ENCODE measurements around the gene PODN. TPM values are rescaled to one million over a fixed set of nuclear protein-coding genes. Genes with fewer than 3 reads are reported as not detected.

PODN gene
- total RNA-seq, 1 donor from 2014 or later = not detected

DNA sequence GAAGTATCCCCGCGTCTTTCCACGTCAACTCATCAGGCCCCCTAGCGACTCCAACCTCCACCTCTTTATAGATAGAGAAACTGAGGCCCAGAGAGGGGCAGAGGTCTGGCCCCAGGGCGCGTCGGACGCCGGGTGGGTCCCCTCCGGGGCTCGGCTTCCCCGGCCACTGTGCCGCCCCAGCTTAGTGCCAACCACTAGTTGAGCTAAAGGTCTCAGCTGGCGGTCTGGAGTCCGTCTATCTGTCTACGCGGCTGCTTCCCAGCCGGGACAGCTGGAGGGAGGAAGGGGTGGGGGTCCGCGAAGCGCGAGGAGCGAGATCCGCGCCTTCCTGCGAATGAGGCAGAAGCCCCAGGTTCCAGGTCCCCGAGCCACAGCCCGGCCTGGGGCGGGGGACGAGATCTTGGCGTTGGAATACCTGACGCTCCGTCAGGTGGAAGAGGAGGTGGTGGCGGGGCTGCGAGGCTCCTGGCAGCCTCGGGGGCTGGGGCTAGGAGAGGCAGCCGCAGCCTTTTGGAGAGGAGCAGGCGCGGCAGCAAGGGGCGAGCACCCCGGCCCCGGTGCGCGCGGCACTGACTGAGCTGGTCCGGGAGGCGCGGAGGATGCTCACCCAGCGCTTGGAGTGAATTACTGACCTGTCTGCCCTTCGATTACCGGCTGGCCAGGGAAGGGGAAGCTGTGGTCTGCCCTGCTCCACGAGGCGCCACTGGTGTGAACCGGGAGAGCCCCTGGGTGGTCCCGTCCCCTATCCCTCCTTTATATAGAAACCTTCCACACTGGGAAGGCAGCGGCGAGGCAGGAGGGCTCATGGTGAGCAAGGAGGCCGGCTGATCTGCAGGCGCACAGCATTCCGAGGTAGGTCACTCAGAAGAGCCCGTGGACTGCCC, 937 bp downstream of the PODN start:
- H3K27me3 Mint-ChIP-seq (ENCODE audit: insufficient read depth) = peaks cover 41% of the 10 kb centered on the region
- no peak for DNase-seq (ENCODE audit: low spot score)
- no peaks in the 10 kb centered on the region for H3K4me1 Mint-ChIP-seq (ENCODE audit: low read depth)
- H3K27ac Mint-ChIP-seq = no peak overlapping the region
- H3K36me3 Mint-ChIP-seq (ENCODE audit: low read depth) = no peaks in the 10 kb centered on the region
- no peak overlapping the region for H3K4me3 Mint-ChIP-seq
- no peaks in the 10 kb centered on the region for H3K9me3 Mint-ChIP-seq
- intact Hi-C loops (cut with micrococcal nuclease) = loop anchor here (10.0 kb wide), 1 partner anchor 122 kb away; no protein-coding TSS in a partner anchor

DNA sequence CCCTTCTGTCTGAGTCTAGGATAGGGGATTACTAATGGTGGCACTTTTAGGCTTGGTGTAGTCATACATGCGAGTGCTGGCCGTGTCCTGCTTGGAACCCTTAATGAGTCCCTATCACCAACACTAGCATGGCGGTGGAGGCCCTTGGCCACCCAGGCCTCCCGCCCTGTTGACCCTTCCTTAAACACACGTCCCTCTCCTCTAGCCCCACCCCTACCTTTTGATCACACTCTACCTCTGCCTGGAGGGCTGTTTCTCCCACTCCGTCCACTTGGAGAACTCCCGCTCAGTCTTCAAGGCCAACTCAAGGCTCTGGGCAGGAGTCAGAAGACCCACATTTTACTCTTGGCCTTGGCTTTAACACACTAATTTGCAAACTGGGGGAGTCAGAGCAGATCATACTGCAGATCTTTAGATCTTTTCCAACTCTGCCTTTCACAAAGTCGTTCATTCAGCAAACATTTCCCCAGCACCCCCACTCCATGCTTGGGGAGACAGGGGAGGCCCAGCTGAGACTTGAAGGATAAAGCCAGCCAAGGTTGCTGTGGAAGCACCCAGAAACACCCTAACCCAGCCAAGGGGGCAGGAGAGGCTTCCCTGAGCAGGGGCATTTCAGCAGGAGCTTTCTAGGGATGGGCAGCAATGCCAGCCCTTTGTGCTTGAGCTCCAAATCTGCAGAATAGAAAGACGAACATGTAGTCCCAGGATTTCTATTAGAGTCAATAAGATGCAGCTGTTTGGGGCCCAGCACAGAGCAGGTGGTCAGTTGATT, 1.9 kb downstream of the PODN start:
- Mint-ChIP-seq H3K4me3 (no peak overlapping the region), H3K36me3 (ENCODE audit: low read depth) (no peaks in the 10 kb centered on the region), H3K27me3 (ENCODE audit: insufficient read depth) (peaks cover 41% of the 10 kb centered on the region), H3K9me3 (no peaks in the 10 kb centered on the region), H3K27ac (no peak overlapping the region), H3K4me1 (ENCODE audit: low read depth) (no peaks in the 10 kb centered on the region)
- DNase-seq (ENCODE audit: low spot score) = no peak
- intact Hi-C loops (cut with micrococcal nuclease) = loop anchor here (10.0 kb wide), 1 partner anchor 121 kb away; no protein-coding TSS in a partner anchor

DNA sequence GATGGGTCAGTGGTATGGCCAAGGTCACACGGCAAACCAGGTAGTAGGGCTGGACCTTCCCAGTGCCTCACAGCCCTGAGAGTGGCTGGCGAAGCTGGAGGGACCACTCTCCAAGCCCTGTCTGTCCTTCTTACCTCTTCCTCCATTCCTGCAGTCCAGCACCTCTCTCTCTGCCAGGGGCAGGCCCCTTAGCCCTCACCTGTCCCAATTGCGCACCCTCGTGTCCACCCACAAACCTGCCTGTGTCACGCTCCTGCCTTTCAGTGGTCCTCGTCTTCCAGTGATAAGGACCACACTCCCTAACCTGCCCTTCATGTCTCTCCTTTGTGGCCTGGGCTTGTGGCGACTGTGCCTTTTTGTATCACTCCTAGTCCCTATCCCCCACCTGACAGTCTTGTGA, 3.4 kb downstream of the PODN start:
- Mint-ChIP-seq H3K36me3 (ENCODE audit: low read depth) (no peaks in the 10 kb centered on the region), H3K27me3 (ENCODE audit: insufficient read depth) (peaks cover 30% of the 10 kb centered on the region), H3K4me1 (ENCODE audit: low read depth) (no peaks in the 10 kb centered on the region), H3K27ac (no peak overlapping the region), H3K4me3 (no peak overlapping the region), H3K9me3 (no peaks in the 10 kb centered on the region)
- DNase-seq (ENCODE audit: low spot score) = no peak
- intact Hi-C loops (cut with micrococcal nuclease) = loop anchor here (10.0 kb wide), 1 partner anchor 119 kb away; no protein-coding TSS in a partner anchor

DNA sequence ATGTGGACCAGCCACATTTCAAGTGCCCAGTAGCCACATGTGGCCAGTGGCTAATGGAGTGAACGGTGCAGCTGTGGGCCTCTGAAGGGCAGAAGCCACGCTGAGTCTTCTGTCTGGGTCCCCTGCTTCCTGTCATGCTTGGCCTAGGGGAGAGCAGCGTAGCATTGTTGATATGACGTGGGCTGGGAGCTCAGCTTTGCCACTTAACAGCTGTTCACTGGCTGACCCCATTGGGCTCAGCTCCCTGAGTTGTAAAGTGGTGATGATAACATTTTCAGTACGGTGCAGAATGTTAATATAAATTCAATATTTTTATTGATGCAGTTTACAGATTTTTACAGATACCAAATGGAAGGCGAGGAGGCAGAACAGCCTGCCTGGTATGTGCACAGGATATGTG, 4.5 kb downstream of the PODN start:
- intact Hi-C loops (cut with micrococcal nuclease) = loop anchor here (10.0 kb wide), 1 partner anchor 118 kb away; no protein-coding TSS in a partner anchor
- no peak overlapping the region for H3K27ac Mint-ChIP-seq
- no peak overlapping the region for H3K4me3 Mint-ChIP-seq
- H3K9me3 Mint-ChIP-seq = no peaks in the 10 kb centered on the region
- H3K27me3 Mint-ChIP-seq (ENCODE audit: insufficient read depth) = peaks cover 21% of the 10 kb centered on the region
- no peaks in the 10 kb centered on the region for H3K36me3 Mint-ChIP-seq (ENCODE audit: low read depth)
- no peak for DNase-seq (ENCODE audit: low spot score)
- H3K4me1 Mint-ChIP-seq (ENCODE audit: low read depth) = no peaks in the 10 kb centered on the region

DNA sequence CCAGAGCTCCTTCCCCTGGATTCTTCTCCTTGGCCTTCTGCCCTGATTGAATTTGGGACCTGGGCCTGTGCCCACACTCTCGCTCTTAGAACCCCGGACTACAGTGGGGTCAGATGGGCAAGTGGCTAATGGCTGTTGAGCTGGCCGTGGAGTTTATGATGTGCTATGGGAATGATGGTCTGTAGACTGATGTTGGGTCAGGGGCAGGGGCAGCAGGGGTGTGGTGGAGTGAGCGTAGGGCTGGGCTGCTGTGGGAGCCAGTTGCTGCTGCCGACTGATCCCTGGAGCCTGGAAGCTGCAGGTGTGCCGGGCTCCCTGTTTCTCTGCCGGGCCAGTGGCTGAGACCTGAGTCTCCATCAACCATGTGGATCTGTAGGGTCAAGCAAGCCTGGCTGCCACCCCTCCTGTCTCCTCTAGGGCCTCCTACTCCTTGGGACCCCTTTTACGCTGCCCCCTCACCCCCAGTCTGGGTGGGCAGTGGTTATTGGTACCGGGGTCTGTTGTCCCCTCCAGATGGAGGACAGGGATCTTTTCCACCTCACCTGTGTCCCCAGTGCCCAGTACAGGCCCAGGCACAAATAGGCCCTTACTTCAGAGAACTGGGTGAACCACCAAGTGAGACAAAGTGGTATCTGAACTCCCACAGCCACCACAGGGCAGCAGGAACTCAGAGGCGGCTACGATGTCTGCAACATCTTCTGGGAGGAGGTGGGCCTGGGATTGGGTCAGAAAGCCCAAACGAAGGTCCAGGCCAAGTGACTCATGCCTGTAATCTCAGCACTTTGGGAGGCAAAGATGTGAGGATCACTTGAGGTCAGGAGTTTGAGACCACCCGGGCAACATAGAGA, 5.1 kb downstream of the PODN start:
- Mint-ChIP-seq H3K36me3 (ENCODE audit: low read depth) (no peaks in the 10 kb centered on the region), H3K4me3 (no peak overlapping the region), H3K4me1 (ENCODE audit: low read depth) (no peaks in the 10 kb centered on the region), H3K9me3 (no peaks in the 10 kb centered on the region), H3K27me3 (ENCODE audit: insufficient read depth) (peaks cover 19% of the 10 kb centered on the region), H3K27ac (no peak overlapping the region)
- intact Hi-C loops (cut with micrococcal nuclease) = loop anchor here (10.0 kb wide), 1 partner anchor 118 kb away; no protein-coding TSS in a partner anchor
- no peak for DNase-seq (ENCODE audit: low spot score)

DNA sequence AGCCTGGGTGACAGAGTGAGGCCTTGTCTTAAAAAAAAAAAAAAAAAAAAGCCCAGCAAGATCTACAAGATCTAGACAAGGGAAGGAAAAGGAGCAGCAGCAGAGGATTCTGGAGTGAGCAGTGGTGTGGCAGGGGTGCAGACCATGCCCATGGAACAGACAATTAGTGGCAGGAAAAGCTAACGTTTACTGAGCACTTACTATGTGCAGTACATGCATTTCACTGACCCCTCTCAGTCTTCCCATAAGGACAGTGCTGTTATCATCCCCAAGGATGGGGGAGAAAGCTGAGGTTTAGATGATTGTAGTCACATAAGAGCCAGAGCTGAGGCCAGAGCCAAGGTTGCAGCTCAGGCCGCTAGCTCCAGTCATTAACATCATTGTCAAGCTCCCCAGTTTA, 5.9 kb downstream of the PODN start:
- H3K36me3 Mint-ChIP-seq (ENCODE audit: low read depth) = no peaks in the 10 kb centered on the region
- no peaks in the 10 kb centered on the region for H3K4me1 Mint-ChIP-seq (ENCODE audit: low read depth)
- H3K9me3 Mint-ChIP-seq = no peaks in the 10 kb centered on the region
- no peak overlapping the region for H3K4me3 Mint-ChIP-seq
- peaks cover 18% of the 10 kb centered on the region for H3K27me3 Mint-ChIP-seq (ENCODE audit: insufficient read depth)
- intact Hi-C loops (cut with micrococcal nuclease) = loop anchor here (10.0 kb wide), 1 partner anchor 117 kb away; no protein-coding TSS in a partner anchor
- no peak overlapping the region for H3K27ac Mint-ChIP-seq
- DNase-seq (ENCODE audit: low spot score) = no peak

DNA sequence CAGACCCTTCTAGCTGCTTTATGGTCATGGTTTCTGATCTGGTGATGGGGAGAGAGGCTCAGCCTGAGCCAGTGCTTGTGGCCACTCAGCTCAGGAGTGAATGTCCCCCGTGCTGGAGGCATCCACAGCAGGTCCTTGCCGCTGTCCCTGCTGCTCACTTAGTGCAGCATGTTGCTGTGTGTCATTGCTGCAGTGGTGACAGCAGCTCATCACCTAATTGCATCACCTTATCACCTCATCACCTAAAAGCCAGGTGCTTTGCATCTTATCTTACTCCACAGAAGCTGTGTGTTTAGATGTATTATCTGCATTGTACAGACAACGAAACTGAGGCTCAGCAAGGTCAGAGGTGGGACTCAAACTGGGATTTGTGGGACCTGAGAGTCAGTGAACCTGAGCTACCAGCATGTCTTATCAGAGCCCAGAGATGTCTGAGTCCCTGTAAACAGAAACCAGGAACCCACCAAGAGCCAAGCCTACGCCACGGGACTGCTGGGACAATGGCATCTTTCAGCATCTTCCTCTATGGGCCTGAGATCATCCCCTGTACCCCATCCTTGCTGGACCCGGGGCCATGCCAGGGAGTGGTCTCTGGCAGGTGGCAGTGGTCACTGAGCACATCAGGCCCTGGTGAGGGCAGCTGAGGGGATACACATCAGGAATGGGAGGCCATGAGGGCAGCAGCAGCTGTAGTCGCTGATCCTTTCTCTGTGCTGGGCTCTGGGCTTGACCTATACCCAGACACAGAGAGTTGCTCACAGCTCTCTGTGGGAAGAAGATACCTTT, 6.5 kb downstream of the PODN start:
- Mint-ChIP-seq H3K4me1 (ENCODE audit: low read depth) (no peaks in the 10 kb centered on the region), H3K4me3 (no peak overlapping the region), H3K27me3 (ENCODE audit: insufficient read depth) (peaks cover 13% of the 10 kb centered on the region), H3K36me3 (ENCODE audit: low read depth) (no peaks in the 10 kb centered on the region), H3K9me3 (no peaks in the 10 kb centered on the region), H3K27ac (no peak overlapping the region)
- intact Hi-C loops (cut with micrococcal nuclease) = loop anchor here (10.0 kb wide), 1 partner anchor 116 kb away; no protein-coding TSS in a partner anchor
- no peak for DNase-seq (ENCODE audit: low spot score)

DNA sequence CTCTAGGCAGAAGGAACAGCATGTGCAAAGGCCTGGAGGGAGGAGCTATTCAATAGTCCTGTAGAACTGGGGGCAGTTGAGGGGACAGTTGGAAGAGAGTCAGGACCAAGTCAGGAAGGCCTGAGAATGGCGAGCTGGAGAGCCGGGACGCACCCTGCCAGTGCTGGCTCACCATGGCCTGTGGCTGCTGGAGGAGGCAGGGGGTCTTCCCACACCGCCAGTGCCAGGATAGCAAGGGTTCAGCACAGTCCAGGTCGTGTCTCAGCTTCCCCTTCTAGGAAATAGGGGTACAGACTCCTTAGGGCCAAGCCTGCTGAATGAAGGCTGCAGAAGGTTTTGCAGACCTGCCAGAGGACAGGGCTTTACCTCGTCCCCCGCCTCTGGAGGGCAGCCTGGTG, 7.3 kb downstream of the PODN start:
- Mint-ChIP-seq H3K36me3 (ENCODE audit: low read depth) (no peaks in the 10 kb centered on the region), H3K27me3 (ENCODE audit: insufficient read depth) (peaks cover 7% of the 10 kb centered on the region), H3K9me3 (no peaks in the 10 kb centered on the region), H3K4me1 (ENCODE audit: low read depth) (no peaks in the 10 kb centered on the region), H3K4me3 (no peak overlapping the region), H3K27ac (no peak overlapping the region)
- no peak for DNase-seq (ENCODE audit: low spot score)
- intact Hi-C loops (cut with micrococcal nuclease) = loop anchor here (10.0 kb wide), 1 partner anchor 116 kb away; no protein-coding TSS in a partner anchor

DNA sequence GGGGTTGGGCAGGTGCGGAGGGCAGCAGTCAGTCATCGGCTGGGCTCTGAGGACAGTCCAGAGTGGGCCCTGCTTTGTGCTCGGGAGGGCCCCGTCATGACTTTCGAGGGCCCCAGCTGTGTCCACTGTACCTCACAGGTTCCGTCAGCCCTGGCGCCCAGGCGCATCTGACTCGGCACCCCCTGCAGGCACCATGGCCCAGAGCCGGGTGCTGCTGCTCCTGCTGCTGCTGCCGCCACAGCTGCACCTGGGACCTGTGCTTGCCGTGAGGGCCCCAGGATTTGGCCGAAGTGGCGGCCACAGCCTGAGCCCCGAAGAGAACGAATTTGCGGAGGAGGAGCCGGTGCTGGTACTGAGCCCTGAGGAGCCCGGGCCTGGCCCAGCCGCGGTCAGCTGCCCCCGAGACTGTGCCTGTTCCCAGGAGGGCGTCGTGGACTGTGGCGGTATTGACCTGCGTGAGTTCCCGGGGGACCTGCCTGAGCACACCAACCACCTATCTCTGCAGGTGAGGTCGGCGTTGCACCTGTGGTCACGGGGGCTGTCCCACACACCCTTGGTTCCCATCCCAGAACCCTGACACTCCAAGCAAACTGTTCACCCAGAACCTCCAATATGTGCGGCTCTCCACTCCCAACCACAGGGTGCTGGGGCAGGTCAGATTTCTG, 7.8 kb downstream of the PODN start:
- Mint-ChIP-seq H3K27me3 (ENCODE audit: insufficient read depth) (peaks cover 1% of the 10 kb centered on the region), H3K4me1 (ENCODE audit: low read depth) (no peaks in the 10 kb centered on the region), H3K4me3 (no peak overlapping the region), H3K36me3 (ENCODE audit: low read depth) (no peaks in the 10 kb centered on the region), H3K9me3 (no peaks in the 10 kb centered on the region), H3K27ac (no peak overlapping the region)
- intact Hi-C loops (cut with micrococcal nuclease) = loop anchor here (10.0 kb wide), 1 partner anchor 115 kb away; no protein-coding TSS in a partner anchor
- no peak for DNase-seq (ENCODE audit: low spot score)

DNA sequence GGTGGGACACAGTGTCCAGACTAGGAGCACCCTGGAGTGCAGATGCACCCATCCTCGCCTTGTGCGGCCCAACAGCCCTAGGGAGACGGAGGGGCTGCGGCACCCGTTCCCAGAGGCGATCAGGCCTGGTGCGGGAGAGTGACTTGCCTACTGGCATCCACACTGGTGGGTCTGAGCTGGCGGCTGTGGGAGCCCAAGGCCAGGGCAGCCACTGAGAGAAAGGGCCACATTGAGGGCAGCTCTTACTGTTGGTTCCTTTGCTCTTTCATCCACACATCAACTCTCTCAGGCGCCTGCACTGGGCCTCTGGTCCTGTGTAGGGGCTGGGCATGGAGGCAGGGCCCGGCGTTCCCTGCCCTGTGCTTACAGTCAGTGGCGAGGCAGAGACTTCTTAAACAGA, 8.6 kb downstream of the PODN start:
- no peak overlapping the region for H3K4me3 Mint-ChIP-seq

DNA sequence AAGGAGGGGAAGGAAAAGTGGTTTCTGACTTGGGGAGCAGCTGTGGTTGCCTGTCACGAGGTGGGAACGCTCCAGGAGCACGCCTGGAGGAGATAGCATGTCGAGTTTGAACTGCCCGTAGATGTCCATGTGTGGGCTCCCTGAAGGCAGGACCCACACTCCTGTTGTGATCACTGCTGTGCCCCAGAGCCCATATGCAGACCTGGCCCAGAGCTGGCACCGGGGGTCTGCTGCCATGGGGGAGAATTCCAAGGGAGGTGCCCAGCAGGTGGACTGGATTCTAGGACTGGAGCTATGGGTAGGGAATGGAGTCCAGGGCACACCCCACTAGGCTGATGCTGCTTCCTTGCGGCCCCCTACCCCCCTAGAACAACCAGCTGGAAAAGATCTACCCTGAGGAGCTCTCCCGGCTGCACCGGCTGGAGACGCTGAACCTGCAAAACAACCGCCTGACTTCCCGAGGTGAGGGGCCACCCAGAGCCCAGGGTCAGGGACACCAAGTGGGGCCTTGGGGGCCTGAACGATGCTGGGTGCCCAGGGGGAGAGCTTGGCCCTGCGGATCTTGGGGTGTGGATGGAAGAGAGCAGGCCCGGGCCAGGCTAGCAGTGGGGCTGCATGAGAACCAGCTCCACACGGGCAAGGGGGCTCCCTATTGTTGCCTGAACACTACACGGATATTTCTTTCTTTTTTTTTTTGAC, 9.3 kb downstream of the PODN start:
- H3K36me3 Mint-ChIP-seq (ENCODE audit: low read depth) = no peaks in the 10 kb centered on the region
- H3K27ac Mint-ChIP-seq = no peak overlapping the region
- no peak overlapping the region for H3K4me3 Mint-ChIP-seq
- no peak for DNase-seq (ENCODE audit: low spot score)
- no peaks in the 10 kb centered on the region for H3K27me3 Mint-ChIP-seq (ENCODE audit: insufficient read depth)
- intact Hi-C loops (cut with micrococcal nuclease) = no loop called here
- H3K9me3 Mint-ChIP-seq = no peaks in the 10 kb centered on the region
- no peaks in the 10 kb centered on the region for H3K4me1 Mint-ChIP-seq (ENCODE audit: low read depth)

More for the DNA sequence above, 8.6 kb downstream of the PODN start:
- no peak for DNase-seq (ENCODE audit: low spot score)
- H3K27me3 Mint-ChIP-seq (ENCODE audit: insufficient read depth) = no peaks in the 10 kb centered on the region
- H3K27ac Mint-ChIP-seq = no peak overlapping the region
- H3K4me1 Mint-ChIP-seq (ENCODE audit: low read depth) = no peaks in the 10 kb centered on the region
- H3K36me3 Mint-ChIP-seq (ENCODE audit: low read depth) = no peaks in the 10 kb centered on the region
- intact Hi-C loops (cut with micrococcal nuclease) = no loop called here
- H3K9me3 Mint-ChIP-seq = no peaks in the 10 kb centered on the region
